Stomach (tissue), 9 donors: ENCODE results near the gene ADGRG1. TPM values are rescaled to one million over a fixed set of nuclear protein-coding genes. Genes with fewer than 3 reads are reported as not detected.
A peak's percentile ranks its signal among the peaks of the same experiment; 100 is the strongest.

Experiments
- DNase-seq, 2 donors: peaks; one replicate each; pipeline versions ENCODE4 v3.0.0 to v3.0.0-alpha.2; 2013 to 2019
- H3K27ac ChIP-seq, 5 donors: fragments of 200-600 bp in 4 of 5; sonication (generic) in 4 of 5; one replicate each; pipeline ENCODE4 v1.5.1; 2013 to 2019; ENCODE audit warnings: mild to moderate bottlenecking in 1 of 5, moderate library complexity in 1 of 5
- H3K27me3 ChIP-seq, 3 donors: fragments of 200-600 bp; sonication (generic); one replicate each; pipeline ENCODE4 v1.5.1; 2017 to 2019; ENCODE audit warnings: mixed run types in 1 of 3
- H3K36me3 ChIP-seq, 4 donors: fragments of 200-600 bp; sonication (generic); 1 replicate in 3 of 4; 2 replicates in 1 of 4; pipeline ENCODE4 v1.5.1; 2016 to 2019
- H3K4me1 ChIP-seq, 4 donors: fragments of 200-600 bp; sonication (generic); one replicate each; pipeline ENCODE4 v1.5.1; 2016 to 2019
- H3K4me3 ChIP-seq, 4 donors: fragments of 200-600 bp; sonication (generic) in 3 of 4; one replicate each; pipeline ENCODE4 v1.5.1; 2016 to 2019; ENCODE audit warnings: mild to moderate bottlenecking in 1 of 4
- H3K9me3 ChIP-seq, 4 donors: fragments of 200-600 bp; sonication (generic); one replicate each; pipeline ENCODE4 v1.5.1; 2016 to 2019
- EP300 ChIP-seq: sonication (generic); formaldehyde crosslinking; IDR thresholded peaks from one replicate; pipeline ENCODE4 v1.6.1; 2017; ENCODE audit warnings: antibody characterized with exemption
- POLR2A ChIP-seq, 4 donors: fragments of 450-650 bp; IDR thresholded peaks; one replicate each; pipeline ENCODE4 v1.6.1; 2016; ENCODE audit warnings: antibody characterized with exemption in 4 of 4, control low read depth in 2 of 4, mild to moderate bottlenecking in 1 of 4, moderate library complexity in 1 of 4
- POLR2AphosphoS5 ChIP-seq, 3 donors: sonication (generic); formaldehyde crosslinking; IDR thresholded peaks; one replicate each; pipeline ENCODE4 v1.6.1; 2016; ENCODE audit warnings: antibody characterized with exemption in 3 of 3
- WGBS, 5 donors: extraction: QIAGEN DNeasy Blood & Tissue Kit in 3 of 5; methylation state at CpG; one replicate each; pipeline versions ENCODE4 v1.1.5 to v1.1.7; 2013 to 2018; 5-methylcytosine and 5-hydroxymethylcytosine counted together
- intact Hi-C: fragments of 100-400 bp; cut with DNase I; formaldehyde crosslinking; loops from one replicate; pipeline ENCODE4 v1.15.1; 2023; ENCODE audit warnings: low total_unique reads
- polyA plus RNA-seq, 3 donors: library from polyadenylated mRNA; stranded (reverse); fragments of 200-250 nt; gene quantifications; one replicate each; pipeline ENCODE4 v1.2.3, GENCODE V29; 2013
- total RNA-seq, 5 donors: library from RNA; depleted of rRNA; stranded (reverse); fragments of >200 nt; gene quantifications; one replicate each; pipeline versions ENCODE4 v1.1.0 to v1.2.3, GENCODE V29; 2014 to 2016
- TF ChIP-seq, protein P1 (sequence below), 7 experiments: fragments of 450-650 bp in 4 of 7; fragments of 200-600 bp in 3 of 7; sonication (generic) in 3 of 7; IDR thresholded peaks; one replicate each; pipeline ENCODE4 v1.5.1; 2016 to 2019; ENCODE audit warnings: antibody characterized with exemption in 7 of 7, control low read depth in 2 of 7, mild to moderate bottlenecking in 1 of 7
- donor health status: healthy with polysubstance abuse.
- donor health status: Bipolar disorder and iron deficiency.
- donor health status: healthy.

The ADGRG1 gene
- total and polyA plus RNA-seq, 8 donors, result 8.9 to 84.8 (median 32.1) TPM

DNA sequence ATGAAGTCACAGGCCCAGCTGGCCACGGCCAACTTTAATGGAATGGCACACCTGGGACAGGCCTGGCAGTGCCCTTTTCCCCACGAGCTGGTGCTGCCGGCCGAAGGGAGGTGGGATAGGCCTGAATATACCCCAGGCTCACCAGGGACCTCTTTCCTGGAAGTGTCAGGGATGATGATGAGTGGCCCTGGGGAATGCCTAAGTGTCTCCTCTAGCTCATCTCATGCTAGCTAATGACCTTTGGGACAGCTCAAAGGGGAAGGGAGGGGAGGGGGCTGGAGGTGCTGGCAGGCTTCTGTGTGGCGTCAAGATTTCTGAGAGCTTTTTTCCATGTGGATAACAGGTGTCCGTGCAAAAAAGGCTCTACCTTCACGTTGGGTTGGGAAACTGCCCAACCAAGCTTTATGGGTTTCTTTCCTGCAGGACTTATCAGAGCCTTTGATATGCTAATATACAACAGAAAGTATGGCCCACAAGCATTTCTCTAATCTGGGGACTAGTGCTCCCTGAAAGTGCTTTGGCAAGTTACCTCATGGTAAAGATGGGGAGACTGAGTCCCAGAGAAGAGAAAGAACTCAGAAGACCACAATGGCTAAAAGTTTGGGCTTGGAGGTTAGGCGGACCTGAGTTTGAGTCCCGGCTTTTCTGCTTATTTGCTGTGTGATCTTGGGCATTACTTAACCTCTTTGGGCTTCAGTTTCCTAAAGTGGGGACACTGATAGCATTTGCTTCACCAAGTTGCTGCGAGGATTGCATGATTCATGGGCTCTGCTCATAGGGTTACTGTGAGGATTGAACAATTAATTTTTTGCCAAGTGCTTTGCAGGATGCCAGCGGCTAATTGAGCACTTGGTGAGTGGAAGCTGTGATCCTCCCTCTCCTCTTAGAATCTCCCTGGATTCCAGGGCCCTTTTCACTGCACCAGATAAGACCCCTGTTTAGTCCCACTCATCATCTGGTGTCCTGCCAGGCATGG lies 14.0 kb downstream of the ADGRG1 start:
- WGBS, 5 donors, result 56 to 76% (median 62%) methylated on average over 9 to 11 of the region's 11 CpGs
- peak overlapping the region; percentile 0 to 79 (median 55) for H3K27ac ChIP-seq
- peaks cover 0 to 18% (median 8%) of the 10 kb centered on the region in 4 donors for H3K36me3 ChIP-seq
- TF ChIP-seq POLR2AphosphoS5 (IDR thresholded peaks at IDR 0.05) (no peak), EP300 (no peak), POLR2A (IDR thresholded peaks at IDR 0.05) (no peak)
- TF ChIP-seq, protein P1, sequence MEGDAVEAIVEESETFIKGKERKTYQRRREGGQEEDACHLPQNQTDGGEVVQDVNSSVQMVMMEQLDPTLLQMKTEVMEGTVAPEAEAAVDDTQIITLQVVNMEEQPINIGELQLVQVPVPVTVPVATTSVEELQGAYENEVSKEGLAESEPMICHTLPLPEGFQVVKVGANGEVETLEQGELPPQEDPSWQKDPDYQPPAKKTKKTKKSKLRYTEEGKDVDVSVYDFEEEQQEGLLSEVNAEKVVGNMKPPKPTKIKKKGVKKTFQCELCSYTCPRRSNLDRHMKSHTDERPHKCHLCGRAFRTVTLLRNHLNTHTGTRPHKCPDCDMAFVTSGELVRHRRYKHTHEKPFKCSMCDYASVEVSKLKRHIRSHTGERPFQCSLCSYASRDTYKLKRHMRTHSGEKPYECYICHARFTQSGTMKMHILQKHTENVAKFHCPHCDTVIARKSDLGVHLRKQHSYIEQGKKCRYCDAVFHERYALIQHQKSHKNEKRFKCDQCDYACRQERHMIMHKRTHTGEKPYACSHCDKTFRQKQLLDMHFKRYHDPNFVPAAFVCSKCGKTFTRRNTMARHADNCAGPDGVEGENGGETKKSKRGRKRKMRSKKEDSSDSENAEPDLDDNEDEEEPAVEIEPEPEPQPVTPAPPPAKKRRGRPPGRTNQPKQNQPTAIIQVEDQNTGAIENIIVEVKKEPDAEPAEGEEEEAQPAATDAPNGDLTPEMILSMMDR (IDR thresholded peaks at IDR 0.05), result no peak
- no peaks in the 10 kb centered on the region for H3K9me3 ChIP-seq
- H3K27me3 ChIP-seq, result peaks cover 0 to 42% (median 0%) of the 10 kb centered on the region in 3 donors
- H3K4me3 ChIP-seq, result no peak overlapping the region
- peaks cover 41 to 83% (median 60%) of the 10 kb centered on the region in 4 donors for H3K4me1 ChIP-seq
- intact Hi-C loops, result no loop called here
- DNase-seq, result no peak

DNA sequence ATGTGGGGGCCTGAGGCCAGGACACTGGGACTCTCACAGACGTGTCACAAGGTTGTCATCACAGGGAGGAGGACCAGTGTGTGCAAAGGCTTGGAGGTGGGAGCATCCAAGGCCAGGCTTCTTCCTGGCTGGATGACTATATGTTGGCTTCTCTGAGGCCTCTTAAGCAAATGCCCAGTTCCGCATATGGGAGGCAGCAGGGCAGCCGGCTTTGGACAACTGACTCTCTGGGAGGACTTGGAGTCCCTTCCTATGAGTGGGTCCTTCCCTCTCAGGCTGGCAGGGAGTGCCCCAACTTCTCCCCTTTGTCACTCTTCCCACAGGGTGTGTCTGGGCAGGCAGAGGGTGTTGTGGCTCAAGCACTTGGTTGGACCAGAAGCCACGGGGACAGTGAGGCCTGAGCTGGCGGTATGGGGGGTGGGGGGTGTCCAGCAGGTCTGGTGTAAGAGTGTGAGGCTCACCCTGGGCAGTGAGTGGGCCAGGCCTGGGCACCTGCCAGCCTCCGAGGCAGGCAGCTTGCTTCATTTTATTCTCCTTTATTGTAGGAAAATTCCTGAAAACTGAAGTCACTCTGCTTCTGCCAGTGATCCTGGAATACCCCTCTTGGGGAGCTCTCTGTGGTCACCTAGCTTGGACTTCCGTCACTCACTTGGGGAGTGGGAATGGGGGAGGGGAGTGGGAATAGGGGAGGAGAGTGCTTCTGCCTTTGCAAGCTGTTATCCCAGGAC lies 14.9 kb downstream of the ADGRG1 start:
- no peak for DNase-seq
- intact Hi-C loops, result no loop called here
- peaks cover 0 to 18% (median 8%) of the 10 kb centered on the region in 4 donors for H3K36me3 ChIP-seq
- no peaks in the 10 kb centered on the region for H3K9me3 ChIP-seq
- peaks cover 0 to 37% (median 0%) of the 10 kb centered on the region in 3 donors for H3K27me3 ChIP-seq
- TF ChIP-seq, protein P1 (IDR thresholded peaks at IDR 0.05), result no peak
- TF ChIP-seq POLR2AphosphoS5 (IDR thresholded peaks at IDR 0.05) (no peak), EP300 (no peak), POLR2A (IDR thresholded peaks at IDR 0.05) (no peak)
- no peak overlapping the region for H3K4me3 ChIP-seq
- peaks cover 35 to 83% (median 60%) of the 10 kb centered on the region in 4 donors for H3K4me1 ChIP-seq
- WGBS, 5 donors, result 34 to 52% (median 37%) methylated on average over 6 to 7 of the region's 7 CpGs
- H3K27ac ChIP-seq, result peak overlapping the region; percentile 0 to 72 (median 55)

DNA sequence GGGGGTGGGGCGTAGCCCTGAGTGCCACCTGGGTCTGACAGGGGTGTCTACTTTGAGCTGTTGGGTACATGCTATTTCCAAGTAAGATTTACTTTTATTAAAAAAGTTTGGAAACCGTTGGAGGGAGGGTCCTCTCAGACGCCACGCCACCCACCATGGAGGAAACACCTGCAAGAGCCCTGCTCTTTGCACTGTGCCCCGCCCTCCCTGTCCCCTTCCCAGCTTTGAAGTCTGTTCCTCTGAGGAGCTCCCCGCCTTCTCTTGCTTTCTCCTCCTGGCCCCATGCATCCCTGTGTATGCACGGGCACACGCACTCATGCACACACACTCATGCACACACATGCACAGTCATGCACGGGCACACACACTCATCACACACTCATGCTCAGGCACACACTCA lies 15.5 kb downstream of the ADGRG1 start:
- peaks cover 0 to 38% (median 0%) of the 10 kb centered on the region in 3 donors for H3K27me3 ChIP-seq
- intact Hi-C loops, result no loop called here
- H3K9me3 ChIP-seq, result no peaks in the 10 kb centered on the region
- DNase-seq, result no peak
- H3K27ac ChIP-seq, result peak overlapping the region in 4 of 5 donors; percentile 37 to 72 (median 56)
- peaks cover 29 to 83% (median 58%) of the 10 kb centered on the region in 4 donors for H3K4me1 ChIP-seq
- H3K36me3 ChIP-seq, result peaks cover 0 to 18% (median 8%) of the 10 kb centered on the region in 4 donors
- no peak overlapping the region for H3K4me3 ChIP-seq
- 57 to 69% (median 65%) methylated on average over 9 of the region's 9 CpGs for WGBS, 5 donors
- TF ChIP-seq POLR2AphosphoS5 (IDR thresholded peaks at IDR 0.05), result no peak
- no peak for TF ChIP-seq EP300
- TF ChIP-seq POLR2A (IDR thresholded peaks at IDR 0.05), result no peak
- TF ChIP-seq, protein P1 (IDR thresholded peaks at IDR 0.05), result no peak
